ENCODE data around the gene UBE2D3.

Gene UBE2D3

DNA sequence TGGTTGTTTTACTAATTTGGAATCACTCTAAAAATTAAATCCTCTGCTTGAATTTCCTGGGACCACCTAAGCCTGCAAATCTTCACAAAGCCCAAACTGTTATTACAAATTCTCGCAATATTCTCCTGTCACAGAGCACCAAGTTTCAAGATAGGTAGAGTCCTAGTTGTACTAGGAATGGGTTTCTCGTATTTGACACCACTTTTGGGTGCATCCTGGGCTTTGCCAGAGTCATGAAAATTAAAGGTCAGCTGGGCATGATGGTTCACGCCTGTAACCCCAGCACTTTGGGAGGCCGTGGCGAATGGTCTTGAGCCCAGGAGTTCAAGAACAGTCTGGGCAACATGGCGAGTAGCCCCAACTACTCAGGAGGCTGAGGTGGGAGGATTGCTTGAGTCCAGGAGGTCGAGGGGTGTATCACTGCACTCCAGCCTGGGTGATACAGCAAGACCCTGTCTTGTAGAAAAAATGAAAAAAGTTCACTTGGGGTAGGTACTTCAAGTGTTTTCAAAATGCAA, 36.0 kb downstream of the UBE2D3 start:
- DNase-seq (ENCODE audit: low read depth, low spot score) = no peak

GRCh38 chr4:102789317-102789717, 38.0 kb downstream of the UBE2D3 start:
- no peak for DNase-seq (ENCODE audit: low read depth, low spot score)

DNA sequence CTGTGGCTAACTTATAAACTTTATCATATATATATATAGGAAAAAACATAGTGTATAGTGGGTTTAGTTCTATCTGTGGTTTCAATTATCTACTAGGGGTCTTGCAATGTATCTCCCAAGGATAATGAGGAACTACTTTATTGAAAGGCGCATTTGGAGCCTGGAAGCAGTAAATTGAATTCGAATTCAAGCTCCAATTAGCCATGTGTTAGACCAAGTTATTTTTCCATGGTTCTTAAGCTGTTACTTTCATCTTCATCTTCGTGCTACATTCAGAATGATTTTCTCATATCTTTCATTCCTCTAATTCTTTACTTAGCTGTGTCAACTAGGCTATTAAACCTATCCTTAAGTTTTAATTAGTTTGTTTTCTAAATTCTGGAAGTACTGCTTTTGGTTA, 39.4 kb downstream of the UBE2D3 start:
- no peak for DNase-seq (ENCODE audit: low read depth, low spot score)

DNA sequence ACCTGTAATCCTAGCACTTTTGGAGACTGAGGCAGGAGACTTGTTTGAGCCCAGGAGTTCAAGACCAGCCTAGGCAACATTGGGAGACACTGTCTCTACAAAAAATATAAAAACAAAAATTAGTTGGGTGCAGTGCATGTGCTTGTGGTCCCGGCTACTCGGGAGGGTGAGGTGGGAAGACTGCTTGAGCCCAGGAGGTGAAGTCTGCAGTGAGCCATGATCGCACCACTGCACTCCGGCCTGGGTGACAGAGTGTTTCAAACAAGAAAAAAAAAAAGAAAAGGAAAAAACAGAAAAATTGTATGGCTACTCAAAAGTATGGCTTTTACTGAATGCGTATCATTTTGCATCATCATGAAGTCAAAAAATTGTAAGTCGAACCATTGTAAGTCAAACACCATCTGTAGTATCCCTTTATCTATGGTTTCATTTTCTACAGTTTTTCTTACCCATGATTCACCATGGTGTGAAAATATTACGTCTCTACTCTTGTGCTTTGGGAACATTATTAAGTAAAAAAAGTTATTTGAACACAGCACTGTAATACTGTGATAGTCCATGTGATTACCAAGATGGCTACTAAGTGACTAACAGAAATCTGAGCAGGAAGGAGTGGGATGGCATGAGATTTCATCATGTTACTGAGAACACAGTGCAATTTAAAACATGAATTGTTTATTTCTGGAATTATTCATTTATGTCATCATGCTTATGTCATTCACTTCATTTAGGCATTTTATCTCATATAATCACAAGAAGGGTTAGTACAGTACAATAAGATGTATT, 40.1 kb downstream of the UBE2D3 start:
- no peak for DNase-seq (ENCODE audit: low read depth, low spot score)

- no peak for DNase-seq (ENCODE audit: low read depth, low spot score)
Observed at GRCh38 chr4:102786279-102786678, 41.1 kb downstream of the UBE2D3 start.

GRCh38 chr4:102783006-102783405, 44.3 kb downstream of the UBE2D3 start:
- no peak for DNase-seq (ENCODE audit: low read depth, low spot score)

DNA sequence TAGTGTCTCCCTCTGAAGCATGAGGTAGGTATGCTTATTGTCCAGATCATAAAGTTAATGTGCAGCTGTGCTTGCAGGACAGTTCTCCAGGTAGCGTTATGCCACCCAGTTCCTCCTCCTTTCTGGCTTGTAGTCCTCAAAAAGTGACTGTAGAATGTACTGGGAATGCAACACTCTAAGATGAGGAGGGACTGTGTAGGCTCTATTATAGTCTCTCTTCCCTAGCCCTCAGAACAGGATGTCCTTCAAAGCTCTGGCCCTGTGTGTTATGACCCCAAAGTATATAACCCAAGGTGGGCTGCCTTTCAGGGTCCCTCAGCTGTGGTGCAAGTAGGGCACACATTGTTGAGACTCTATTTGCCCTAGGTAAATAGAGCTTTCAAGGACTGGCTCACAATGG, 45.8 kb downstream of the UBE2D3 start:
- DNase-seq (ENCODE audit: low read depth, low spot score) = no peak

DNA sequence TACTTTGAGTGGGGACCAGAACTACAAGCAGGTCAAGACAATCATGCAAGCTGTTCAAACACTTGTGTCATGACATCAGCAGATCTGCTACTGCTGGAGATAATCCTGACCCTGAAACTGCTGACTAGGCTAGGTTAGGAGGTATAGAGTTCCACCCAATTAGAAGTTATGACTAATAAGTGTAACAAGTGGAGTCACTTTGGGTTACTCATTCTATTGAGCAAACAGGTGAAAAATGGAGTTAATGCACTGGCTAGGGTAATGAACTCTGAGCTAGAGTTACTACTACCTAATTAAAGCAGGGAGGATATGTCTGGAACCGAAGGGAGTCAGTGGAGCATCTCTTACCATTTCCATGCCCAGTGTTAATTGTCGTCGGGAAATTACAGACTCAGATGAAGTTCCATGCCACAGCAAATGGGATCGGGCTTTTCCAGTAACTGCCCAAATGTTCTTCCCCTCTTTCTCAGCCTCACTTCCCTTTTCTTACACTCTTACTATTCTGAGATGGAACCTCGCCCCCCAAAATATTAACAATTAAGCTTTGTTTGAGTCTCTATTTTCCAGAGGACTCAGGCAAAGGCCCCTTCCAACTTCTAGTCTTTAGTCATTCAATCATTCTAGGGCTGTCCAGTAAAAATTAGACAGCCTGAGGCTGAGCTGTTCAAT, 46.7 kb downstream of the UBE2D3 start:
- DNase-seq (ENCODE audit: low read depth, low spot score) = no peak

DNA sequence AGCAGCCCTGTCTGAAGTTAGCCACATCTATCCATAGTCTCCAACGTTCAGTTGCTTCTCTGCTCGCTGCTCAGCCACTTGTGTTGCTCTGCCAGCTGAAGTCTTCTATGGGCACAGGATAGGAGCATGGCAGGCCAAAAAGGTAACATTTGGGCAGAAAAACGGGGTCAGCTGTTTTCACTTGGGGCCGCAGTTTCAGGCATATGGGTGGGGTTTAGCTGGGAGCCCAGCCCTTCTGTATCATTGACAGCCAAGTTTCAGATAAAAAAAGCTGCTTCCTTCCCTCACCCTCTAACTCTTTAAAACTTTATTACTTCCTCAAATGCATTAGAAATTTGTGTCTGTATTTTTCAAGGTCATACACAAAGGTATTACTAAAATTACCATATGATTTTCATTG, 48.1 kb downstream of the UBE2D3 start:
- DNase-seq (ENCODE audit: low read depth, low spot score) = no peak

DNA sequence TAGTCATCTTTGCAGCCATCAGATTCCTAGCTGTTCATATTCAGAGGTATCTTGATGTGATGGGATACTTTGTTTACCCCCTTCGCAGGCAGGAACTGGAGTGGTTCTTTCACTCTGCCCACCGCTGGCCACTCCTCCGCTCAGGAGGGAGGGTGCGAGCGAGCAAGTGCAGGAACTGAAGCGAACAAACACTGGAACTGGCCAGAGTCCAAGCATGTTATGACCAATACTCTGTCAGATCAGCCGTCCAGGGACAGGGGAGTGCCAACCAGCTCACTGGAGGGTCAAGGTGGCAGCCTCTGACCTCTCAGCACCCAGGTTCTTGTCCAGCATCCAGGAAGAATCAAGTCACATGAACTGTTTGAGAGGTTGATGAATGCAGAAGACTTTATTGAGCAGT, 48.6 kb downstream of the UBE2D3 start:
- DNase-seq (ENCODE audit: low read depth, low spot score) = no peak

GRCh38 chr4:102775805-102776204, 51.5 kb downstream of the UBE2D3 start:
- no peak for DNase-seq (ENCODE audit: low read depth, low spot score)

GRCh38 chr4:102774254-102774653, 53.1 kb downstream of the UBE2D3 start:
- DNase-seq (ENCODE audit: low read depth, low spot score) = no peak

GRCh38 chr4:102772738-102773340, 54.5 kb downstream of the UBE2D3 start:
- no peak for DNase-seq (ENCODE audit: low read depth, low spot score)

DNA sequence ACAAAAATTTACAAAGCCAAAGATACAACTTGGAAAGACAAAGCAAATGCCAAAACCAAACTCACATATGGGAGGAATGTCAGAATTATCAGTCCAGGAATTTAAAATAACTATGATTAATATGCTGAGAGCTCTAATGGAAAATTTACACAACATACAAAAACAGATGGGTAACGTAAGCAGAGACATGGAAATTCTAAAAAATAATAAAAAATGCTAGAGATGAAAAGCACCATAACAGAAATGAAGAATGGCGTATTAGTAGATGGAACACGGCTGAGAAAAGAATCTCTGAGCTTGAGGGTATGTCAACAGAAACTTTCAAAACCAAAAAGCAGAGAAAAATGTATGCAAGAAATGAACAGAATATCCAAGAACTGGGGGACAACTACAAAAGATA, 62.5 kb downstream of the UBE2D3 start:
- DNase-seq (ENCODE audit: low read depth, low spot score) = no peak

GRCh38 chr4:102761906-102762305, 65.4 kb downstream of the UBE2D3 start:
- DNase-seq (ENCODE audit: low read depth, low spot score) = no peak

GRCh38 chr4:102761296-102761701, 66.1 kb downstream of the UBE2D3 start:
- no peak for DNase-seq (ENCODE audit: low read depth, low spot score)

DNA sequence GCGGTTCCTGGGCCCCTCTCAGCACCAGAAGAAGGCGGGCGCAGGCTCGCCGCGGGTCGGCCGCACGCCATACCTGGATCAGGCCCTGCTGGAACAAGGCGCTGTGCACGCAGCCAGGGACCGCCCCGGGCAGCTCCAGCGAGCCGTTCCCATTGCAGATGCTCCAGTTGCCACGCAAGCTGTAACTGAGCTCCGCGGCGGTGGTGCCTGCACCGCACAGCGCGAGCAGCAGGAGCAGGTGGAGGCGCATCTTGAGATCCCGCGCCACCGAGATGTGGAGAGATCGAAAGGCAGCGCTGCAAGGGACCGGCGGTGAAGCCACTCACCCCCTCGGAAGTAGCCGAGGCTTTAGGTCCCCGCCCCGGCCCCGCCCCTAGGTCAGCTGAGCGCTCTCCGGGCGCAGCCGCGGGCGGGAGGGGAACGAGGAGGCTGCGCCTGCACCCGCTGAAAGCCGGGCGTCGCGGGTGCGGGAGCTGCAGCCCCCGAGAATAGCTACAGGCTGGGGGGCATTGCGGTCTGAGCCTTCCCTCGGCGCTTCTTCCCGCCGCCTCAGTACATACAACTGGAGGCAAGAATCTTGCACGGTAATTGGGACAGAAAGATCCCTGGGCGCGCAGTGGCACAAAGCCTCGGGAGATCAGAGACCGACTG, 66.6 kb downstream of the UBE2D3 start, which contains the start of gene MANBA:
TSS of gene MANBA (minus strand) at position 324 of the 651 bp plus-strand sequence. CDS start at position 250, 74 bp downstream.
- DNase-seq (ENCODE audit: low read depth, low spot score) = peak; percentile 79

DNA sequence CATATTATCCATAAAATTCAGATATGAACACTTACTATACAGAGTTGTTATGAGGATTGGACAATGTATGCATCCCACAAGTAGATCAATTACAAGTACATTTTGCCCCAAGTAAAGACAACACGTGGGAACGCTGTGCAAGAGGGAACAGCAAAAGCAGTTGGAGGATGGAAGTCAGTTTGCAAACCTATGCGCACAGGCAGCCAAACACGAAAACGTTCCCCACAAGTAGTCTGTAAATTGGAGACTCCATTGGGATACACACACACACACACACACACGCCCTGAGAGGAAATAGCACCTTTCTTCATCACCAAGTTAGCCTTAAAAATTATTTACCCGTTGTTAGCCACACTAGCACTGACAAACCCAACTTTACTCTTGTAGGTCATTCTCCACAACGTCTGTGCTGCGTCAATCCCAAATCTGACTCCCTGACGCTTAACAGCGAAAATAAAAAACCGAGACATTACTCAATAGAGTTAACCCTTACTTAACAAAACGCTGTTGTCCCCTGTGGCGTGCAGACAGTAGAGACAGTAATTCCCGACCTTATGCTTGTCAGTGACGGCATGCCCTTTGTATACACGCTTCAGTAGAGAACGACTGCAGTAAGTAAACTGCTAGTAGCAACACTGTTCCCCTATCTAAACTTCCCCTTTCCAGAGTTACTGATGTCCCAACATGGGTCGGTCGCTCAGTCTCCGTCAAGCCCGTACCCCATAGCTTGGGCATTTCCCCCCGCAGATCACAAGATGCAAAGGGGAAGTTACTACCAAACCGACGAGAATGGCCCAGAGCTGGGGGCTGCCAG, 67.3 kb downstream of the UBE2D3 start:
- DNase-seq (ENCODE audit: low read depth, low spot score) = no peak

DNA sequence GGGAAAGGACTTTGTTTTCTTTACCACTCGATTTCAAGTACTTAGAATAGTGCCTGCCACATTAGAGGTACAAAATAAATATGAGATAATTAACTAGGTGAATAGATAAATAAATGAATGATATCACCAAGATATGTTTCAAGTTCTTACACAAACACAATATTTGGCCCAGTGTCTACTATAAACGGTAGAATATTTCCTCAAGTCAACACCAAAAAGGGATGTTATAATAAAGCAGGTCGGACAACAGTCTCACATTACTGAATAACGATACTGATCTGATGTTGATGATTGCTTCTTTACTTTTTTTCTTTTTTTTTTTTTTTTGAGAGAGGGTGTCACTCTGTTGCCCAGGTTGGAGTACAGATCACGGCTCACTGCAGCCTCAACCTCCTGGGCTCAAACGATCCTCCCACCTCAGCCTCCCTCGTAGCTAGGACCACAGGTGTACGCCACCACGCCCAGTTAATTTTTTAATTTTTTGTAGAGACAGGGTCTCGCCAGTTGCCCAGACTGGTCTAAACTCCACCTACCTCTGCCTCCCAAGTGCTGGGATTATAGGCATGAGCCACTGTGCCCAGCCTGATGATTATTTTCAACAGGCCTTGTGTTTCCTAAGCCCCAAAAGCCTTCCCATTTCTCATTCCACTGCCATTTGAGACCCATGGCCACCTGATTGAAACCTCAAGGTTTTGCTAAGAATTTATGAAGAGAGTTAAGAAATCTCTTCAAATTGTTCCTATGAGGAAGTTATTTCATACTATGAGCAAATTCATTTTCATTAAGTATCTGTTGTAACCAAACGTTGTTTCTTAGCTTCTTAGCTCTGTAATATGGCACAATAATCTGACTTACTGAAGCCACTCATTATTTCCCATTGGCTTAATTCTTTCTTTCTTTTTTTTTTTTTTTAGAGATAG, 68.8 kb downstream of the UBE2D3 start:
- no peak for DNase-seq (ENCODE audit: low read depth, low spot score)

- DNase-seq (ENCODE audit: low read depth, low spot score) = no peak
Observed at GRCh38 chr4:102757681-102758080, 69.7 kb downstream of the UBE2D3 start.
